ENCODE data around the gene ALKBH8. TPM values are rescaled to one million over a fixed set of nuclear protein-coding genes. Genes with fewer than 3 reads are reported as not detected.
"Not testable (repeated sequence)": the region's sequence is repeated elsewhere in the genome, so short reads cannot be mapped to it uniquely, and the experiment has no call there.

The ALKBH8 gene
- total and polyA plus RNA-seq, 7 donors = 1.2 to 11.1 (median 5.8) TPM

- intact Hi-C loops (cut with DNase I) = loop anchor here (5.0 kb wide), 1 partner anchor 111 kb away; no protein-coding TSS in a partner anchor
- H3K4me3 ChIP-seq, H3K4me1 ChIP-seq, H3K36me3 ChIP-seq, H3K27ac ChIP-seq, H3K27me3 ChIP-seq, DNase-seq, H3K9me3 ChIP-seq: not testable (repeated sequence)
- WGBS, 2 donors = 10 to 34% methylated on average over 2 of the region's 2 CpGs
- TF ChIP-seq, protein P1, sequence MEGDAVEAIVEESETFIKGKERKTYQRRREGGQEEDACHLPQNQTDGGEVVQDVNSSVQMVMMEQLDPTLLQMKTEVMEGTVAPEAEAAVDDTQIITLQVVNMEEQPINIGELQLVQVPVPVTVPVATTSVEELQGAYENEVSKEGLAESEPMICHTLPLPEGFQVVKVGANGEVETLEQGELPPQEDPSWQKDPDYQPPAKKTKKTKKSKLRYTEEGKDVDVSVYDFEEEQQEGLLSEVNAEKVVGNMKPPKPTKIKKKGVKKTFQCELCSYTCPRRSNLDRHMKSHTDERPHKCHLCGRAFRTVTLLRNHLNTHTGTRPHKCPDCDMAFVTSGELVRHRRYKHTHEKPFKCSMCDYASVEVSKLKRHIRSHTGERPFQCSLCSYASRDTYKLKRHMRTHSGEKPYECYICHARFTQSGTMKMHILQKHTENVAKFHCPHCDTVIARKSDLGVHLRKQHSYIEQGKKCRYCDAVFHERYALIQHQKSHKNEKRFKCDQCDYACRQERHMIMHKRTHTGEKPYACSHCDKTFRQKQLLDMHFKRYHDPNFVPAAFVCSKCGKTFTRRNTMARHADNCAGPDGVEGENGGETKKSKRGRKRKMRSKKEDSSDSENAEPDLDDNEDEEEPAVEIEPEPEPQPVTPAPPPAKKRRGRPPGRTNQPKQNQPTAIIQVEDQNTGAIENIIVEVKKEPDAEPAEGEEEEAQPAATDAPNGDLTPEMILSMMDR (IDR thresholded peaks at IDR 0.05) = peak in 3 of 4 experiments; percentile 27 to 67 (median 63)
Observed at GRCh38 chr11:107576497-107577345, 11.2 kb upstream of the ALKBH8 start.

DNA sequence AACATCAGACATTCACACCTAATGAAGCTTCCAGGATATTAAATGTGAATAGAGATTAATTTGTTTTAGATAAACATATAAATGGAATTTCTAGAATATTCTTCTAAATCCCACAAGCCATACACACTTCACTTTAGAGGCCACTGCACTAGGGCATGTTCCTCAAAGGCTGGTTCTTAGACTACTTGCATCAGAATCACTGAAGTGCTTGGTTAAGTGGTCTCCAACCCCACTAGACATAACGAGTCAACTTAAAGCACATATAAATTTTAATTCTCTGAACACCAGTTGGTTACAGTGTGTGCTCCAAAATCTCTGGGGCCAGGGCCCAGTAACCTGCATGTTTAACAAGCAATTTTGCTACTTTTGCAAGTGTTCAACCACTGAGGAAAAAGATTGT is 7.9 kb upstream of the ALKBH8 start:
- H3K27ac ChIP-seq = no peak overlapping the region
- no peaks in the 10 kb centered on the region for H3K27me3 ChIP-seq
- no peak for TF ChIP-seq POLR2A (IDR thresholded peaks at IDR 0.05)
- no peak for TF ChIP-seq EP300 (IDR thresholded peaks at IDR 0.05)
- no peak overlapping the region for H3K4me3 ChIP-seq
- no peaks in the 10 kb centered on the region for H3K36me3 ChIP-seq
- 60 to 75% methylated on average over 1 of the region's 1 CpG for WGBS, 2 donors
- intact Hi-C loops (cut with DNase I) = no loop called here
- H3K4me1 ChIP-seq = no peaks in the 10 kb centered on the region
- H3K9me3 ChIP-seq = no peaks in the 10 kb centered on the region
- DNase-seq = no peak

DNA sequence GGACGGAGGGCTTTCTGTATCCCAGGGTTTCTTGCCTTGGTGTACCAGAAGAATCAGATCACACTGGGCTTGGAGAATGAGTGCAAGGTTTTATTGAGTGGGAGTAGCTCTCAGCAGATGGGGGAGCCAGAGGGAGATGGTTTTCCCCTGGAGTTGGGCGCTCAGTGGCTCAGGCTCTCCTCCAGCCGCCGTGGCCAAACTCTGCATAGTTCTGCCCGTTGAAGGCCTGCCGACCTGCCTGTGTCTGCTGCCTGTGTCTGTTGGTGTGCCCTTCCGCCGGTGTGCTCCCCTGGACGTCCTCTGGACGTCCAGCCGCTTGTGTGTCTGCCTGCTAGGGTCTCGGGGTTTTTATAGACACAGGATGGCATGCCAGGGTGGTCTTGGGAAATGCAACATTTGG is 4.5 kb upstream of the ALKBH8 start:
- intact Hi-C loops (cut with DNase I) = no loop called here
- TF ChIP-seq EP300 (IDR thresholded peaks at IDR 0.05) (no peak), POLR2AphosphoS5 (IDR thresholded peaks at IDR 0.05) (no peak), POLR2A (IDR thresholded peaks at IDR 0.05) (no peak)
- TF ChIP-seq, protein P1 (IDR thresholded peaks at IDR 0.05) = no peak
- no peak overlapping the region for H3K4me3 ChIP-seq
- H3K36me3 ChIP-seq = no peaks in the 10 kb centered on the region
- peaks cover 0 to 7% (median 4%) of the 10 kb centered on the region in 4 donors for H3K4me1 ChIP-seq
- H3K27me3 ChIP-seq = no peaks in the 10 kb centered on the region
- no peaks in the 10 kb centered on the region for H3K9me3 ChIP-seq
- no peak overlapping the region for H3K27ac ChIP-seq
- DNase-seq = no peak
- 86 to 87% methylated on average over 12 of the region's 12 CpGs for WGBS, 2 donors

GRCh38 chr11:107567739-107568335 is 2.3 kb upstream of the ALKBH8 start:
- H3K27me3 ChIP-seq = no peaks in the 10 kb centered on the region
- H3K27ac ChIP-seq = no peak overlapping the region
- no peak overlapping the region for H3K4me3 ChIP-seq
- H3K36me3 ChIP-seq = no peaks in the 10 kb centered on the region
- peaks cover 0 to 26% (median 22%) of the 10 kb centered on the region in 4 donors for H3K4me1 ChIP-seq
- H3K9me3 ChIP-seq = no peaks in the 10 kb centered on the region
- no peak for DNase-seq
- TF ChIP-seq POLR2A (IDR thresholded peaks at IDR 0.05) = no peak
- intact Hi-C loops (cut with DNase I) = no loop called here
- 50 to 69% methylated on average over 5 of the region's 5 CpGs for WGBS, 2 donors

DNA sequence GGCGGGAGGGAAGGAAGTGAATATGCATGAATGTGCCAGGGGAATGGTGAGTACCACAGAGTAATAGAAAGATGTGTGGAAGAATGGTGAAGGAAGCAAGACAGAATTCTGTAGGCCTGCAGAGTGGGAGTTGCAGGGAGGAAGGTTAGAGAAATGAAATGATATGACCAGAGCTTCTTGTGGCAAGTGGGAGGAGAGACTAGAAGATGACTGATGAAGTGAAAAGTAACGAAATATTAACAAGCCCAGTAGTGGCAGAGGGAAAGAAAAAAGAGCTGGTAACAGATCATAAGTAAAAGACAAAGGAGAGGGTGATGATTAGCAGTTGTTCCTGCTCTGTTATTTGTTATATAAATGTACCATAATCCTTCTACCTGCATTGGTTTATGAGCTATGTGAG is 1.0 kb upstream of the ALKBH8 start:
- Histone ChIP-seq H3K9me3 (no peaks in the 10 kb centered on the region), H3K27ac (no peak overlapping the region), H3K4me3 (no peak overlapping the region), H3K36me3 (no peaks in the 10 kb centered on the region), H3K27me3 (no peaks in the 10 kb centered on the region), H3K4me1 (peaks cover 0 to 26% (median 23%) of the 10 kb centered on the region in 4 donors)
- no peak for DNase-seq
- 90 to 92% methylated on average over 2 of the region's 2 CpGs for WGBS, 2 donors
- no peak for TF ChIP-seq POLR2A (IDR thresholded peaks at IDR 0.05)
- TF ChIP-seq, protein P1 (IDR thresholded peaks at IDR 0.05) = no peak
- no peak for TF ChIP-seq EP300 (IDR thresholded peaks at IDR 0.05)
- TF ChIP-seq POLR2AphosphoS5 (IDR thresholded peaks at IDR 0.05) = no peak
- intact Hi-C loops (cut with DNase I) = no loop called here

GRCh38 chr11:107565955-107566501 is 493 bp upstream of the ALKBH8 start:
- Histone ChIP-seq H3K4me1 (peaks cover 0 to 26% (median 23%) of the 10 kb centered on the region in 4 donors), H3K4me3 (peak overlapping the region; percentile 77 to 94 (median 87)), H3K27ac (peak overlapping the region; percentile 79 to 85 (median 80))
- H3K9me3 ChIP-seq; DNase-seq; H3K27me3 ChIP-seq; intact Hi-C loops (cut with DNase I); H3K36me3 ChIP-seq: not testable (repeated sequence)
- 60 to 65% methylated on average over 9 of the region's 9 CpGs for WGBS, 2 donors

Data from sigmoid colon (tissue), 7 donors.